HTERT RPE-1 (cell line): ENCODE data around the gene THADA.

Experiments used
- in situ Hi-C: fragments of 300-500 bp; cut with MboI; formaldehyde crosslinking; loops from 4 replicates; pipeline ENCODE4 v1.14.3; 2020; ENCODE audit warnings: low sequenced_read_pairs

THADA gene

DNA sequence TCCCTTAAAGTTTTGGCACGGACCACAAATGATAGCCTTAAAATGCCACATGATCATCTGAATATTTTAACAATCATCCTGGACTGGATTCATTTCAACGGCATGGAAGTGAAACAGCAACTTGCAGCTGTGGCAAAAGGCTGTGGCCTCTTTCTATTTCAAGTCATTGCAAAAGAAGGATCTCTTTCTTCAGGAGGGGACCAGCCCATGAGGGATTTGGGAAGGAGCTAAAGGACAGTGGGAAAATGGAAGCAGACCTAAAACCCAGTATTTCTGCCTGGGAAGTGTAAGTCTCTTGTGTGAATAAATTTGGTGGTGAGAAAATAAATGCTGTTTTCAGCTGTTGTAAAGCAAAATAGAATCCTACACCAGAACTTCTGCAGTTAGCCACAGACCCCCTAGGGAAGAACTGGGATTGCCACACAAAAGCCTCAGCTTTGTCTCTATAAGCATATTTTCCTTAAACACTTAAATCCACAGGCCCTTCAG lies 262.1 kb downstream of the THADA start:
- in situ Hi-C loops = no loop called here

DNA sequence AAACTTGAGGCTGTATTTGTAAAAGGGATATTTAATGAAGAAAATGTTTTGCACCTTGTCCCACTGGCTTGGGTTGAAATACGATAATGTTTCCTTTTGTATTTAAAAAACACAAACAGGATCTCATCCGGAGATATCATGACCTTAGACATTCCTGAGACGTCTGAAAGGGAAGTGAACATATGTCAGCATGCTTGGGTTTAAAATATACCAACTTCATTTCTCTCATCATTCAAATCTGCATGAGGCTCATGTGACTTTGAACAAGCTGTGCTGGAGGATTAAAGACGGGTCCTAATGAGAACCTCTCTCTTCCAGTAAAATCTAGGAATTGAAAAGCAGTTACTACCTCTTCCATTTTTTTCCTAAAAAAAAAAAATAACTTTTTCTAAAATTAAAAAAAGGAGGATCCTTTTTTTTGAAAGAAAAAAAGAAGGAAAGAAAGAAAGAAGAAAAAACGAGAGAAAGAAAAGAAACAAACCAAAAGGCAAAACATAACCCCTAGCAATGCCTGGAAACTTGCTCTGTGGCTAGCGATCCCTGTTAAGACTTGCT lies 262.7 kb downstream of the THADA start:
- in situ Hi-C loops = no loop called here

DNA sequence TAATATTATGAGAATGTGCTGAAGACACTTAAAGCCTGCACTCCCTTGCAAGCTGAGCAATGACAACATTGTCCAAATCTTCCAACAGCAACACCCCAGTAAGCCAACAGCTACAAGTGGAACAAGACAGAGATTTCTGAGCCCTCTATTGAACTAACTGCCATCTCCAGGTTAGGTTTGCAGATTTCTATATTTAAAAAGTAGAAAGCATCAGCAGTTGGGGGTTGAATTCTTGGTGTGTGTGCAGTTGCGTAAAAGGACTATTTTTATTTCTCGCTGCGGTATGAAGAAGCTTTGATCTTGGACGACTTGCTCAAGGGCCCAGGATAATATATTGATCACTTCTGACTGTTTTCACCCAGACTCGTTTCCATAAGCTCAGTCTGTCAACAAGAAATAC lies 263.2 kb downstream of the THADA start:
- in situ Hi-C loops = no loop called here

DNA sequence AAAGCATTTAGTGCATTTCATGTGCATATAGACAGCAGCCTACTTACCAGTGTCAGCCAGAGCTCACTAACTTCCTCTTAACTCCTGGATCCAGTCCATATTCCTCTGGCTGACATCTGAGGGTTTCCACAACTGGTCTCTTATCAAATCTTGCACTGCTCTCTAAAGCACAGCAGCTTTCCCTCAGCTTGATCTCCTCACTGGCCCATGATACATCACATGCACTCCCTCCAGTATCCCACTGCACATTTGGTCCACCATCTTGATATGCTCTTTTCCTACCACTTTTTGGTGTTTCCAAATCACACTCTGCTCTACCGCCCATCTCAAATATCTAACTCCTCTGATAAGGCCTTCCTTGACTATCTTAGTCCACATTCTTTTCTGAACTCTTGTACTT lies 264.4 kb downstream of the THADA start:
- in situ Hi-C loops = no loop called here

DNA sequence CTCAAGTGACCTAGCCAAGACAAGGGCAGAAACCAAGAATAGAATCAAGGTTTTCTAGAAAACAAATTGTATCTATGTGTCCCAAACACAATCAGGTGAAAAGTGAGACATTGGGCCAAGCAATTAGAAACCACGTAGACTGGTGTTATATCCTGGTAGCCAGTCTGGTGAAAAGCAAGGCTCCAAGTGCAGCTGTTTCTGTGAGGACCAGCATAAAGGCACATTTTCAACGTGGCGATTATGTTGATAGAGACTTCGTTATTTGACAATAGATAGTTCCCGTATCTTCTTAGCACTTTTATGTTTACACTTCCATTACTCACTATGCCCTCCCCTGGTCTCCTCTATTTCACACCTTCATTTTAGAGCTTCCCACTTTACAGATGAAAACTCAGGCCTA lies 266.2 kb downstream of the THADA start:
- in situ Hi-C loops = no loop called here

DNA sequence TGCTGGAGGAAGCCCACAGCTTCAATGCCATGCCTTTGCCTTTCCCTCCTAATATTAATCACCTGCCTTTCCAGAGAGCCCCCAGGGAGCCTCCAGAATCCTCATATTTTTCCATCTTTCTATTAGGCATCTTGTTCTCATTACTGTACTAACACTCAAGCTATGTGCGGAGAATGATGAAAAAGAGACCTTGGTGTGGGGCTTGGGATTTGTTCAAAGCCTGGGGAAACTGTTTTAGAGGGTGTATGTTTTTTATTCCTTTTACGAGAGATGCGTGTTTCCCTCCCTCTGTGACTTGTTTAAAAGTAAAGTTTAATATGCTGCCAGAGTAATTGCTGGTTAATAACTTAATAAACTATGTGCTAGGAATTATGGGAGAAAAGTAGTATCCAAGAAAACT lies 267.0 kb downstream of the THADA start:
- in situ Hi-C loops = no loop called here

DNA sequence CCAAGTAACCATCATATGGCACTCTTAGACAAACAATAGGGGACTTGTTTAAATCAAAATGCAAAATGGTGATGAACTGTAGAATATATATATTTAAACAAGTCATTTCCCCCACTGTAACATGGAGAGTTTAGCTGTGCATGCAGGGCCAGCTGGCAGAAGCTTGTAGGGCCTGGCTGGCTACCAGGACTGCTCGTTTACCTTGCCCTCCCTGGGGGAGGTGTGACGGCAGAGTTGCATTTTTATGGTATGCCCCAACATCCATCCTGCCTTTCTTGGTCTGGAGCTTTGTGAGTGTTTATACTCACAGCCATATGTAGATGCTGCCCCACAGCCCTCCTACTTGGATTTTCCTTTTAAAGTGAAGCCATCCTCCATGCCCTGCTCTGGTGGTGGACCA lies 267.7 kb downstream of the THADA start:
- in situ Hi-C loops = no loop called here

DNA sequence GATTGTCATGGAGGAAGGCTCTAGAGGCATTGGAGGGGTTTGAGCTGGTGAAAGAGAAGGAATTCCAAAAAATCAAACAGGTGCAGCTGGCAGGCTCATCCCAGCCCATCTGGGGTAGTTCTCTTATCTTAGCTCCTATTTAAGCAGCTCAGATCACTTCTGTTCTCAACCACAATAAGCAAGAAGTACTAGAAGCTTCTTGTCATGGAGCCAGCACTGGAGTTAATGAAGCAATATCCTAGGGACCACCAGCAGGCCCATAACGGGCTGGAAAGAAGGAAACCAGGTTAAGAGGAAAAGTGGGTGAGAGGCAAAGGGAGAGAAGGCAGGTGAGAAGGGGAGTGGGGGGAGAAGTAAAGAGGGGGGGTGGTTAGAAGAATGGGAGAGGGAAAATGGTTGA lies 268.7 kb downstream of the THADA start:
- in situ Hi-C loops = no loop called here

DNA sequence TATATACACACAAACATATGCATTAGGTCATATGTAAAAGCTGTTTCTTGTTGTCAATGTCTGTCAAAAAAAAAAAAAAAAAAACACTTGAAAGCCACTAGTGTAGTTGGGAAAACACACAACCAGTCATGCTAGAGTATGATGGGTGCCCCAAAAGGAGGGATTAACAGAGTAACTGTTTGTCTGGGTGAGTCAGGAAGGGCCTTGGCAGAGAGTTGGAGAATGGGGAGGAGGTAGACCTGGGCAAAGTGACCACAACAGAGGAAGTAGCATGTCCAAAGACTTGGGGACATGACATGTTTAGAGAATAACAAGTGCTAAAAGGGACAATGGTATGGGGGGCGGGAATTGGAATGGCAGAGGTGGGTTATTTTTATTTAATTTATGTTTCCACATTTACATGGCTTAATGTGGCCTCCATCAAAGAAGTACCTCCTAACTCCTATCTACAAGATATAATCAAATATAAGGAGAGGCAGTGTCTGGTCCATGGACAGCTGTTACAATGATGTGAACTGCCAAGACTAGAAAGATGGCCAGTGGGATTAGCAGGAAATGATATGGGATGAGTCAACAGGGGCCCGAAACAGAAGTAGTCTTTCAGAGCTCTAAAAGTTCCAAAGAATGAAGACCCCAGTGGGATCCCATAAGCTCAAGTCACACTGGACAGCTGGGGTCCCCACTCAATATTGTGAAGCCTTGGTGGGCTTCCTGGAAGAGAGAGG lies 269.6 kb downstream of the THADA start:
- in situ Hi-C loops = no loop called here

DNA sequence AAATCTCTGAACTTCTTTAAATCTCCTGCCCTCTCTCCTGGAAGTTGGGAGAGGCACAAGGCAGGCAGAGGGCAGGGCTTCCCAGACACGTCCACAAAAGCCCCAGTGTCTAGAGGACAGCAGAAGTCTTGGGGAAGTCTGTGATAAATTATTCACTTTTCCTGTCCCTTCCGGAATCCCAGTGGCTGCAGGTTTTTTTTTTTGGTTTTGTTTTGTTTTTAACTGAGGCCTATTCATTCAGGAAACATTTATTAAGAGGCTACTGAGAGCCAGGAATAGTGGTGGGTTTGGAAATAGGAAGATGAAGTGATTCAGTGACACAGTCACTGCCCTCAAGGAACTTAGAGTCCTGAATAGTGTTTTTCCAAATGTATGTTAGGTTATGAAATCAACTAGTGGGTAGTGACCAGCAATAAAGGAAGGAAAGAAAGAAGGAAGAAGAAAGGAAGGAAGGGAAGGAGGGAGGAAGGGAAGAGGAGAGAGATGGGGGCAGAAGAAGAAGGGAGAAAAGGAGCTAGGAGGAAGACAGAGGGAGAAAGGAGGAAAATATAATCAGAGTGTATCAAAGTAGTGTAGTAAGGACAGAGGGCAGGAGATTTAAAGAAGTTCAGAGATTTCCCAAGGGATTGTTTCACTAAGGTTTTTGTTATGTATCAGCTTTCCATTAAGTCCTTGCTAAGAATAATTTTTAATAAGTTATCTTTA lies 270.6 kb downstream of the THADA start:
- in situ Hi-C loops = no loop called here

DNA sequence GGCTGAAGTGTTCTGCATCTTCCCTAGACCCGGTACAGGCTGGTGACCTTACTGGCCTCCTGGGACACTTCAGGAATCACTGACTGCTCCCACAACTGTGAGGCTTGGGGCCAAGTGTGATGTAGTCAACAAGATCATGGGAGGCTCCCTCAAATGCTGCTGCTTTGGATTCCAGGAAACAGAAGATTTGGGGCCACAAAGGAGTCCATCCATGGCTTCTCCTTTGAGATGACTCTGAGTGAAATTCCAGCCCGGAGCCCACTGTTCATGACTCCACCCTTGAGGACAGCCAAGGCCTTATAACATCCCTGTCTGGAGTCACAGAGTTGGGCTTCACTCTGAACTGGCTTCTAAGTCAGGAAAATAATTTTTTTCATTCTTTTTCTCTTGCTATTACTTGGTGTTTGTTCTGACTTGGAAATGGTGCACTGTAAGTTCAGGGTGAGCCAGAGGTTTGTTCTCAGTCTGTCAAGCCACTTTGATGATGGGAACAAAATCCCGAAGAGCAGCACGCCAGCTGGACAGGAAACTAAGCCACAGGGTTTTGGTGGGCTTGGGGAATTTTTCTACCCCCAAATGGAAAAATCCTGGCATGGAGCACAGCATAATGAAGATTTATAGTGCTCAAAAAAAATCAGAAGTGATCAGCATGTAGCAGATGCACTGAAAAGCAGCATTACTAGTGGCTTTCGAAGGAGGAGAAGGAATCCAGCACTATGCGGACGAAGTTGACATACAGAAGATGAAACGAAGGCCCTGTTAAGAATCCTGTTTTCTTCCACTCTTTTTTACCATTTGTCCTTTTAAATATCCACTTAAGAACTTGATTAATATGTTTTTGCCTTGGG lies 271.4 kb downstream of the THADA start:
- in situ Hi-C loops = no loop called here

DNA sequence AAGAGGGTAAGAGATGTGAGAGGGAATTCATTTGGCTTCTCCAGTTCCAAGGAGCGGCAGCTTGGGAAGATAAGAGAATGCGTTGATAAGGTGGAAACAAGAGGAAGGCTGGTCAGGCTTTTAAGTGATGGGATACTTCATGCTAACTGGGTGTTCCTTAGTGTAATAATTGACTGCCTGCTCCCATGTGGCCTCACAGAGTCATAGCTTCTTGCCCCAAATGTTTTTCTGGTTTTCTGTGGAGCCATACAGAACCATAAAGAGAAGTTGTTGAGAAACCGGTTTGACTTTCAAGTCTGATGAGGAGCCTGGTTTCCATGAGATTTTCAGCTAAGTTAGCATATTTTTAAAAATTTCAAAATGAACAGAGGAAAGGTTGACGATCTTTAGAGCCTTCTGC lies 272.0 kb downstream of the THADA start:
- in situ Hi-C loops = no loop called here

DNA sequence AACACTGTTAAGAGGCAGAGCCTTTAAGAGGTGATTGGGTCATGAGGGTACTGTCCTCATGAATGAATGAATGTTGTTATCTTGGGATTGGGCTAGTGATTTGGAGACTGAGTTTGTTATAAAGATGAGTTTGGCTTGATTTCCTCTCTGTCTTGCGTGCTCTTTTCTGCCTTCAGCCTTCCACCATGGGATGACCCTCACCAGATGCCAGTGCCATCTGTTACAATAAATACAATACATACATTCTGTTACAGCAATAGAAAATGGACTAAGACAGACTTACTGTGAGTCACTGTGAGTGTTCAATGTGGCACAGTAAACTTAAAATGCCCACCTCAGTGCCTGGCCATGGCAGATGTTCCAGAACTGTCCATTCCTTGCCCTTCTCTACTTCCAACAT lies 274.4 kb downstream of the THADA start:
- in situ Hi-C loops = no loop called here

DNA sequence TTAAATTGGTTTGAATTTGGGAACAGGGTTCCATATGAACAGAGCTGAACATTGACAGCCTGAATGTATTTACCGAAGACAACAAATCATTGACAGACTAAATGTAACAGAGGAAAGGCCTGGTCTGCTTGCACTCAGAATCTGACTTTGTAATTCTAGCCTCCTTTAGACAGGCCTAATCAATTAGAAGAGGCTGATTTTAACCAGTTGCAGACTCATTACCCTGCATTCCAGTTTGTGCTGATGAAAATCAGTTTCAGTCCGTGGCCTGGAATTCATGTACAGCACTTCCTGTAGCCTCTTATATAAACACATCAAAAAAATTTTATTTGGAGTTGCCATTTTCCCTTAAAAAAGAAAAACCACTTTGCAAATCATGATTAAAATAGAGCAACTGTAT lies 276.3 kb downstream of the THADA start:
- in situ Hi-C loops = no loop called here

DNA sequence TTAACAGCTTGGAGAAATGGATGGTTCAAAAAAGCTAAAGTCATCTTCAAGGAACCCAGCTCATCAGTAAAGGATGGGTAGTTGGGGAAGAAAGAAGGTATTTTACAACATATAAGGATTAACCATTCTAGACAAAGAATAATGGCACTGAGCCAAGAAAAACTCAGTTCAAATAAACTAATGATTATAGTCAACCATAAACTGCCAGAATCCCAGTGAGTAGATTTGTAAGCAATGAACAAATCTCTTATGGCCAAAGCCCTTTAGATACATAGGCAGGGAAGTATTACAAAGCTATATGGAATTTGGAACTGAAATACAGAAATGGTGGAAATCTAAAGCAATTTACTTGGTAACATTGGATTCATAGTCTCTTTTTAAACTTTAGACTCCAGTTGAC lies 277.0 kb downstream of the THADA start:
- in situ Hi-C loops = no loop called here

DNA sequence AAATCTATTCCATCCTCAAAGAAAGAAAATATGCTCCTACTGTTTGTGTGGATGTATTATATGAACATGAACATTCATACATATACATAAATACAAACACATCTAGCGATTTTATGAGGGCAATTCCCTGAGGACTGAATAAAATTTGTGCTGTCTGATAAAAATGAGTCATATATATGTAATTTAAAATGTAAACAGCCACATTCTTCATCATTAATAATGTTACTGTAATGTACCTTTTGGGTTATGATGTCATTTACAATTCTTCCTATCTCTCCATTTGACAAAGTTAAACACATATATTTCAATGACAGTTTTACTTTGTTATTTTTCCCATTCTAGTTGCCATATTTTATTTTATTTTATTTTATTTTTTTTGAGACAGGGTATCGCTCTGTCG lies 278.2 kb downstream of the THADA start:
- in situ Hi-C loops = no loop called here

DNA sequence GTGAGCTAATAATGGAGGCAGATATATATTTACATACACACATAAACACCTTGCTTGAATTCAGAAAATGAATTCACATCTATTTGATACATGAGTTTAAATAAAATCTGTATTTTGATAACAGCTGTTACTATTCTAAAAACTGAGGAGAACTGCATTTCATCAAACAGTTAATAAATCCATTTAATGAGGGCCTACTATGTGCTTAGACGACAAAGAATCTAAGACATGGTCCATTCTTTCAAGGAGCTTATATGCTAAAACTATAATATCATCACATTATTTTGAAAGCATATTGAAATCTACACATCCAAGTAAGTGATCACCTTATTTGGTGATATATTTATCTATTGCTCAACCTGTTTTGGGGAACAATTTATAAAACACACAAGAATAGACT lies 278.6 kb downstream of the THADA start:
- in situ Hi-C loops = no loop called here

DNA sequence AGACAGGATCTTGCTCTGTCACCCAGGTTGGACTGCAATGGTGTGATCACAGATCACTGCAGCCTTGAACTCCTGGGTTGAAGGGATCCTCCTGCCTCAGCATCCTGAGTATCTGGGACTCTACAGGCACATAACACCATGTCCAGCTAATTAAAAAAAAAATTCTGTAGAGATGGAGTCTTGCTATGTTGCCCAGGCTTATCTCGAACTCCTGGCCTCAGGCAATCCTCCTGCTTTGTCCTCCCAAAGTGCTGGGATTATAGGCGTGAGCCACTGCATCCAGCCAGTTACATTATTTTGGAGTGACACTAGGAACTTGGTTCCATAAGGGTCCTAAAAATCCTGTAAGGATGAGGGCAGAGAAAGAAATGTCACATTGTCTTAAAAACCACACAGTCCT lies 280.4 kb downstream of the THADA start:
- in situ Hi-C loops = no loop called here

DNA sequence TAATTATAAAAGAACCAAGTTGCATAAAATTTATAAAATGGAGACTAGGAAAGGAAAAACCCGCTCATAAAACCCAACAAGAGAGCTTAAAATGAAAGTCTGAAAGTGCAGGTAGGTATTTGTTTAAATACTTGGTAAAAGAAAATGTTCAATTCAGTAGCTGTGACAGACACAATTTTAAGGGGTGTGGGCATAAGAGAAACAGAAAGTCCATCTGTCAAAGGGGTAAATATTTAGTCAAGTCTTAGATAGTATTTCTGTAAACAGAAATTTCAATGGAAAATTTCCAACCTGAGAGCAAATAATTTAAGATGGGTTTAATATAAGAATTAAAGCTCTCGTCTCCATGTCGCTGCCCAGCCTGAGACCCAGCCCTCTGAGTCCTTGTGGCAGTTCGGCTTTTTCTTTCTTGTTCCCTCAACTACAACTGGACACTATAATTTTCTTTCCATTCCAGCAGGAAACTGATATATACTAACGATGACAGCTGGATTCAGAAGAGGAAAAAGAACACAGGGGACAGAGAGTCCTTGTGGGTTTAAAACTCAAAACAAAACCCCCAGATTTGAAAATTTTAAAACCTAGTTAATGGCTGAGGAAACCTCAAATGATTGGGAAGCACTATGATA lies 281.4 kb downstream of the THADA start:
- in situ Hi-C loops = no loop called here

DNA sequence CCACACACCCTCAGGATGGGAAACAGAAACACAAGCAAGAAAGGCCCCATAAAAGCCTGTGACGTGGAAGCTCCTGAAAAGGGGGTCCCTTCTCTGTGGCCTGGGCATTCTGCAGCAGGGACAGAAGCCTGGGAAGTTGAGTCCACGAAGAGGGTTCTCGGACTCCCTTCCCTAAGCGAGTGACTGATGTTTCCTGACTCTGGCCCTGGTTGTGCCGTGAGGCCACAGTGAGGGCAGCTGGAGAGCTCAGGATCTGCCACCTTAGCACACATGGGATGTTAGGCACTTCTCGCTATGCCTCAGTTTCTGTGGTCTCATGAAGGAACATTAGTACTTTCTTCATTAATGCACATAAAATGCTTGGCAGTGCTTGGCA lies 282.2 kb downstream of the THADA start:
- in situ Hi-C loops = no loop called here
